HG03039 (cell line): ENCODE results near the gene SLC38A9.
"Not testable (repeated sequence)": the region's sequence is repeated elsewhere in the genome, so short reads cannot be mapped to it uniquely, and the experiment has no call there.

Experiments used
- ATAC-seq: cut with Tn5 transposase; IDR thresholded peaks from one replicate; pipeline ENCODE4 v1.9.1; 2021; ENCODE audit warnings: mild to moderate bottlenecking, moderate library complexity; ENCODE audit not compliant: unreplicated experiment

Gene SLC38A9

DNA sequence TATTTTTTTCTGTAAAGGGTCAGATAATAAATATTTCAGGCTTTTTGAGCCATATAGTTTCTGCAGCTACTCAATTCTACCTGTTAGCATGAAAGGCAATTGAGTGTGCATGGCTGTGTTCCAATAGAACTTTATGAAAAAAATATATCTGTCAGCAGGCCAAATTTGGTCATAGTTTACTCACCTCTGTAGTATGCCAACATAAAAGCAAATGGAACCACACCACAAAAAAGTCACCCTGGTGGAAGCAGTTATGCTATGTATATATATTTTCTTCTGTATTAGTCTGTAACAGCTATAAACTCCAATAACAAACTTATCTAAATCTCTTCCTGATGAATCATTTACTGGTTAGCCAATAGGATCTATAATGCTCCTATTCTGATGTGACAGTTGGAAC is 3.4 kb downstream of the SLC38A9 start:
- ATAC-seq = no peak

DNA sequence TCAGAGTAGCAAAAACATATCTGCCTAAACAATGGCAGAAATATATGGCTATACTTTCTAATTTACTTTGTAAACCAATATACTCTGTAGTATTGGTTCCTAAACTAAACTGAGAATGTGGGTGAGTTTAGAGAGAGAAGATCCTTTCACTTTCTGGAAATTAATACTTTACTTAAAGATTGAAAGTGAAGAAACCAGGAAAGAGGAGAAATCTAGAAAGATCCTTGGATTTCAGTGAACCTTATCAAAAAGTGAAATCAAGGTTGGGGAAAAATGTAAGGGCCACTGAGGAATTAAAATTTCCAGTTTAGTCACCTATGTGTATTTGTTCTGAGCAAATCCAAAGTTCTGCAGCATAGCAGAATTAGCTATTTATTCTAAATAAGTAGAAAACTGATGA is 5.9 kb downstream of the SLC38A9 start:
- no peak for ATAC-seq

DNA sequence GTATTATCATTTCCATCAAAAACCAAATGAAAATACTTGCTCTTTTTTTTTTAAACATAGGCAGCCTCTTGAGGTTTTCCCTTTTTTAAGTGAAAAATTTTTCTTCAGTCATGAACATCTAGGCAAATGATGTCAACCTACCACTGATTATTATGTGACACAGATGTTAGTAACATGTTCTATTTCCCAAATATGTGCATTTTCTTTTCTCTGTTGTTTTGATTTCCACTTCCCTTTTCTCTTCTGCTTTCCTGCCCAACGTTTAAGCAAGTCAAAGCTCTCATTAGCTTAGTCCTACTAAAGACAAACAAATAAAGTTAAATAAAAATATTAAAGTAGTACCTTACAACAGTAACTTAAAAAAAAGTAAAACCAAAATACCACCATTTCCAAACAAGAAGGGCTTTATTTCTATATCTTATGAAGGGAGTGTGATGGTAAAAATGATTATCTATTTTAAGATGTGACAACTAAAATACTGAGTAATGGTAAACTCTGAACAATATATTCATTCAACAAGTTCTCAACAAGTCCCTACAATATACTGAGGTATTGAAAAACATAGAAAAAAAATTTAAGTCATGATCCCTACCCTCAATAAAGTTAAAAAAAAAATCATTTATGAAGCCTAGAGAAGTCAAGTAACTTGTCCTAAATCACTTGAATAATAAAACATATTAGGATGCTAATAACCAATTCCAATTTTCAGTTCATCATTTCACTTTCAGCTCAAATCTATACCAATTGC is 9.4 kb downstream of the SLC38A9 start:
- ATAC-seq = no peak

DNA sequence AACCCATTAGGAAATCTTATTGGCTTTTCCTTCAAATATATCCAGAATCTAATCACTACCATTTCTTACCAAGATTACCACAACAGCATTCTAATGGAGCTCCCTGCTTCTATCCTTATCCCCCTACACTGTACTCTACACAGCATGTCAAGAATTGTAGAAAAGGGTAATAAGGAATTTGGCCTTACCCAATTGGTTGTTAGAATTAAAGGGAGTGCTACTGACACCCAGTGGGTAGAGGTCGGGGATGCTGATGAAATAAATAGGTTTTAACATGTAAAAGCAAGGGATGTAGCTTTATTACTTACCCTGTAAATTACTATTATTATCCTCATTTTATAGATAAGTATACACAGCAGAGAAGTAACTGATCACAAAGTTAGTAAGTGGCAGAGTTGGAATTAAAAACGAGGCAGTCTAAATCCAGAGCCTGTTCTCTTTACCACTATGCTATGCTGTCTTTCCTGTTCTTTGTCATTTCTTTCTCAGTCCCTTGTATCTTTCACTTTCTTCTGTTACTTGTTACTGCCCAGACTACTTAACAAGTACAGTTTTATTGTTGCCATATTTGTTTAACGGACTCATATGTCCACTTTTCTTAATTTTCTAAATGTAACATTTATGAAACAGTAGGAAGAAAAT is 10.5 kb downstream of the SLC38A9 start:
- no peak for ATAC-seq

DNA sequence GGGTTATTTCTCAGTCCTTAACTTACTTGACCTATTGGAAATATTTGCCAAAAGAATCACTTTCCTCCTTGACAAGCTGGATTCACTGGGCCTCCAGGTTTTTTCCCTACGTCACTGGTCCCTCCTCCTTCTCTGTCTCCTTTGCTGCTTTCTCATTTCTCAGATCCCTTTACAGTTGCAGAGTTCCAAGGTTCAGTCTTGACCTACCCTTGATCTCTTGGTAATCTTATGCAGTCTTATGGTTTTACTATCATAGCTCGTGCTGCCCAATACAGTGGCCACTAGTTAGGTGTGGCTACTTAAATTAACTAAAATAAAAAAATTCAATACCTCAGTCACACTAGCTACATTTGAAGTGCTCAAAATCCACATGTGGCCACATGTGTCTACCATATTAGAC is 11.4 kb downstream of the SLC38A9 start:
- no peak for ATAC-seq

DNA sequence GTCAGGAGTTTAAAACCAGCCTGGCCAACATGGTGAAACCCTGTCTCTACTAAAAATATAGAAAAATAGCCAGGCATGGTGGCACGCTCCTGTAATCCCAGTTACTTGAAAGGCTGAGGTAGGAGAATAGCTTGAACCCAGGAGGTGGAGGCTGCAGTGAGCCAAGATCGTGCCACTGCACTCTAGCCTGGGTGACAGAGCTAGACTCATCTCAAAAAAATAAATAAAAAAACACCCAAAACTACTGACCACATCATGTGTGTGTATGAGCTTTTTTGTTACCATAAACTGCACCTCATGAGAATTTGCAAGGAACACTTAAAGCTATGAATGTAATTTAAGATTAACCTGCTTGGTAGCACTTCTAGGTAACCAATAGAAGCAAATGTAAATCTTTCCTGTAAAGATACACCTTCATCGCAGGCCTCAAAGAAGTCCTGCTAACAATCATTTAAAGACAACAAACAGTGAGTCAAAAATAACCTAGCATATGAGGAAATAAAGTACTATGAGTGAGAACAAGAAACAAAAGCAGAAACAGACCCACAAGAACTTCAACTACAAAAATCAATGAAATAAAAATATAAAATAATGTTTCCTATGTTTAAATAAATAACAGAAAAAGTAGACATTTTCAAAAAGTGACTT is 13.0 kb downstream of the SLC38A9 start:
- no peak for ATAC-seq

DNA sequence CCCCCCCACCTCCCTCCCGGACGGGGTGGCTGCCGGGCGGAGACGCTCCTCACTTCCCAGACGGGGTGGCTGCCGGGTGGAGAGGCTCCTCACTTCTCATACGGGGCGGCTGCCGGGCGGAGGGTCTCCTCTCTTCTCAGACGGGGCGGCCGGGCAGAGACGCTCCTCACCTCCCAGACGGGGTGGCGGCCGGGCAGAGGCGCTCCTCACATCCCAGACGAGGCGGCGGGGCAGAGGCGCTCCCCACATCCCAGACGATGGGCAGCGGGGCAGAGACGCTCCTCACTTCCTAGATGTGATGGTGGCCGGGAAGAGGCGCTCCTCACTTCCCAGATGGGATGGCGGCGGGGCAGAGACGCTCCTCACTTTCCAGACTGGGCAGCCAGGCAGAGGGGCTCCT is 15.4 kb downstream of the SLC38A9 start:
- ATAC-seq = not testable (repeated sequence)

DNA sequence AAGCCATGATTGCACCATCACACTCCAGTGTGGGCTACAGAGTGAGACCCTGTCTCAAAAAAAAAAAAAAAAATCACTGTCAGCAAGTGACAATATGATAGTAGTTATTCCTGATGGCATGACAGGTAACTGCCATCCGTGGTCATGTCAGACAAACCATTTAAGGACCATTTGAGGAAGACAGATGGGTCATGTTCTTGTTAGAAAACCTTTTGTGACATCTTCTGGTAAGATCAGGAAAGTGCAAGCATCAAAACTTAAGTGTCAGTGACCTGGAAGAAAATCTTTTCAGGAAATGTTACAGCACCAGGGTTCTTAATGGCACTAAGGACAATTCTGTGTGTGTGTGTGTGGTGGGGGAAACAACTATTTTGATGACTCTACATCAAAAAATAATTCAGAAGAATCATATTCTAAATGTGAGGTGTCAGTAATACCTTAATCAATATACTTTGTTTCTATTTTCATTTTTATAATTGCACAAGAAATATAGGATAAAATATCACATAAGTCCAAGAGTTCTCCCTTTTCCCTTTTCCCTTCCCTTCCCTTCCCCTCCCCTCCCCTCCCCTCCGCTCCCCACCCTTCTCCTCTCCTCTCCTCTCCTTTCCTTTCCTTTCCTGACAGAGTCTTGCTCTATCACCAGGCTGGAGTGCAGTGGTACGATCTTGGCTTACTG is 17.8 kb downstream of the SLC38A9 start:
- ATAC-seq = no peak

DNA sequence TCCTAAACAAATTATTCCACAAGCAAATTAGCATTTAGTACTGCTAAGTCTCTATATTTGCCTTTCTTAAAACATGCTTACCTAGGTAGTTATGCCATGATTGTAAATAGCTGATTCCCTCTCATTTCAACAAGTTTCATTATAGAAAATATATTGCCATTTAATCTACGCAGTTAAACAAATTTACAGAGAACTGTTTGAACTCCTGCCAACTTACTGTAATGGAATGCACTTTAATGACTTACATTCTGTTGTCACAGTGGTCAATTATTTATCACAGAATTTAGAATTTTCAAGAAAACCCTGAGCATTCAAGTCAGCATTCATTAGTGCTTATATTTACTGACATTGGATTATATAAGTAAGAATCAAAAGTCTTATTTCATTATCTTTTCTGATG is 19.6 kb downstream of the SLC38A9 start:
- ATAC-seq = no peak

DNA sequence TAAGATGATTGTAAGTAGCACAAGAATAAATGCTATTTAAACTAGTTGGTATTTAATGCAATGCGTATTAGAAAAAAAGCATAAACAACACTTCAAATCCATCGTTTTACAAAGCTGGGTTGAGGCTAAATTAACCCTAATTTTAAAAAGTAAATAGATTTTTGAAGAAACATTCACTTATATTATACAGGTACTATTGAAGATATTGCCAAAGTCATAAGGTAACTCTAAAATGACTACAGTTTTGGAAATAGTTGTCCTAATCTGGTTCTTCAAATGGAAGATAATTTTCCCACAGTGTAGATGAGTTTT is 20.1 kb downstream of the SLC38A9 start:
- no peak for ATAC-seq

DNA sequence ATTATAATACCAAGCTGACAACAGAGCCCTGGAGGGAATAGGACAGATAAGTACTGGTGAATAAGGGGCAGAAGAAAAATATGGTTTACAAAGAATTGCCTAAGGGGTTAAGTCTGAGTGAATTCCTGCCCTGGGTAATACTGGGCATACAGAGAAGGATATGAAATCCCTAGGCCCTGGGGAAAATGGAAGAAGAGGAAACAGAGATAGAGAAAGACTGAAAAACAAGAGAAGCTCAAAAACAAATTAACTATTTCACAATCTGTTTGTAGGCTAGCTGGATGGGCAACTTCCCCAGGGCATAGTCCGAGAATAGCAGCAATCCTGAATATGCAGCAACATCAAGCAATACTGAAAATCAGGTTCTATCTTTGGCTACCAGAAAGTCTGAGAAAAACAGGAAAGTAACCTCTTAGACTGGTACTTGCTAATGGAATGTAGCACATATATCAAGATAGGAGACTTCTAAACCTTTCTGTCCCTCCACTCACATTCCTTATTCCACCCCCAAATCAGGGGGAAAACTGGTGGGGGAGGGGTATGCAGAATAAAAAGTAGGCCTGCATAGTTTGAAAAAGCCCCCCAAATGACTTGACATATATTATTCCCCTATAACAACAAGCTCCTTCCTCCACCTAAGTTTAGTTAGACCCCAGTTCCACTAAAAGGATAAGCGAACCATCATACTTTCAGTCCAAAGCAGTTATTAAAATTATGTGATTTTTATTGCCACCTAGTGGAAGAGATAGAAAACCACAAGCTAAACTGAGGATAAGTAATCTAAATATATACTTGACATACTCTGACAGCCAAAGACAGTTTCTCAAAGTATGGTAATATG is 20.6 kb downstream of the SLC38A9 start:
- ATAC-seq = no peak

DNA sequence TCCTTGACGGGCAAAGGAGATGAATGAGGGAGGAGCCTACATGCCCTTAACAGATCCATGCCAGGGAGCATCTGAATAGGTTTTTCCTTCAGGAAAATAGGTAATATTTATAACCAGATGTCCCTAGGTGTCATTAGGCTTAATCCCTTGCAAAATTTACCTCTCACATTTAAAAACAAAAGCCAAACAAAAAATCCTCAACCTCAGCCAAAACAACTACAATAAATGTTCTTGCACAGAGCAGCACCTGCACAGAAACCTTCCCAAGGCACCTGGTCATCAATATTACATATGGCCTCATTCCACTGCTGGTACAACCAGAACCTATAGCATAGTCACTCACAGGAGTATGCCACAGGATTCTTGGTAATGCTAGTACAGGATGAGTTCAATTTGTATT is 30.1 kb downstream of the SLC38A9 start:
- no peak for ATAC-seq

DNA sequence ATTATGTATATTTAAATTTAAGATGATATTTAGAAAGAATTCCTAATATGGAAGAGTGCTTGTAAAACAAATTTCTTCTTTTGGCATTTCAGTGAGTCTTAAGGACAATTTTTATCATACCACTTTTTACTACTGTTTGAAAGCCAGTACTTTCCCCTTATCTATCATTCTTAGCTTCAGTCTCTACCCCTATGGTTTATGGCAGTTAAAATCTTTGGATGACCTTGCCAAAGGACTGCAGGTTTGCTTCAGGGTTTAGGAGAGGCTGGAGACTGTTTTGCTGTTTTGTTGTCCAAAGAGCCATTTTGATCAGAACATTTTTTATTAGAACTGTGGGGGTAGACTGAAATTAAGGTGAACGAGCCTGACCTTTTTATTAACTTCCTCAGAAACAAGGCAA is 30.8 kb downstream of the SLC38A9 start:
- no peak for ATAC-seq

DNA sequence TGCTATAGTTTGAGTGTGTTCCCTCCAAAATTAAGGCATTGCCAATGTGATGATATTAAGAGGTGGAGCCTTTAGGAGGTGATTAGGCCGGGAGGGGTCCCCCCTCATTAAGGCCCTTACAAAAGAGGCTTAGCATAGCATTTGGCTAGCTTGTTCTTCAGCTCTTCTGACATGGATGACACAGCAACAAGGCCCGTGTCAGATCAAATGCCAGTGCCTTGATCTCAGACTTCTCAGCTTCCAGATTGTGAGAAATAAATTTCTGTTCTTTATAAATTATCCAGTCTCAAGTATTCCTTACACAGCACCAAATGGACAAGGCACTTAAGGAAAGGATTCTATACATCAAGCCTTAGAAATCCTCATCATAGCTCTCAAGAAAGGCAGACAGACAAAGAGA is 31.8 kb downstream of the SLC38A9 start:
- no peak for ATAC-seq

DNA sequence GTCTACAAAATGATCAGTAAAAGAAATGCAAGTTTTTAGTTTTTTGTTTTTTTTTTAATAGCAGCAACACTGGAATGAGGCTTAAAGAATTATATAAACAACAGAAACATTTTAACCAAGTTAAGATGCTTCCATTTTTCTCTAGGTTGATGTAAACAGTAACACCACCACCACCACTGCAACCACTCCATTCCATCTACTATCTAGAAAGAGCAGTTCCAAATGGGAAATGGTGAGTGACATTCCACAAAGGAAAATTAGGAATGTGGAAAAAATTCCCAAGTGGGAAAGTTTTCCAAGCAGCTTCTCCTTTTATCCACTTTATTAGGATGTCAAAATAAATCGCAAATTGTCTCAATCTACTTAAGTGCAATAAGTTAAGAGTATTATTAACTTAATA is 32.6 kb downstream of the SLC38A9 start:
- ATAC-seq = no peak

DNA sequence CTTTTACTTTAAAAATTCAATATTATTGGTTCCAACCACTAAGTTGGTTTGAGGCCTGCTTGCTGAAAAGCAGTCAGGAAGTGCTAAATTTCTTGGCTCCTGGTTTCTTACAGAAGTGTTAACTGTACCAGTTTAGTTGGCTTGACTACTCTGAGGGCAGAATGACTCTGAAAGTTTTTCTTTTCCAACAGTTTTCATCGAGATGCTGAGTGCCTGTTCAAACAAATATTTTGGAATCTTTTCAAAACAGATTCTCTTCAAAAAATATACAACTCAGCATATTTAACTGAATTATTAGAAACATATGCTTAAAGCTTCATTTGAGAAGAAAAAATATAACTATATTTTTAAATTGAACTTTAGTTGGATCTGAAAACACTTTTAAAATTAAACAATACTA is 37.0 kb downstream of the SLC38A9 start:
- no peak for ATAC-seq

DNA sequence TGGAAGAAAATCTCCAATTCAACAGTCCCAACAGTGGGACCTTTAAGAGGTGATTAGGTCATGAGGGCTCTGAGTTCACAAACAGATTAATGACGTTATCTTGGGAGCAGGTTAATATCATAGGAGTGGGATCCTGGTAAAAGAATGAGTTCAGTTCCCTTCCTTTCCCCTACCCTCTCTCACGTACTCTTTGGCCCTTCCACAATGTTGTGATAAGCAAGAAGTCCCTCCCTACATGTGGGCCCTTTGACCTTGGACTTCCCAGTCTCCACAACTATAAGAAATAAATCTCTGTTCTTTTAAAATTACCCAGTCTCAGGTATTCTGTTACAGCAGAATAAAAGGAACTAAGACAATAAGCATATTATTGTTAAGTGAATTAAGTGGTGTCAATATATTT is 37.8 kb downstream of the SLC38A9 start:
- no peak for ATAC-seq

DNA sequence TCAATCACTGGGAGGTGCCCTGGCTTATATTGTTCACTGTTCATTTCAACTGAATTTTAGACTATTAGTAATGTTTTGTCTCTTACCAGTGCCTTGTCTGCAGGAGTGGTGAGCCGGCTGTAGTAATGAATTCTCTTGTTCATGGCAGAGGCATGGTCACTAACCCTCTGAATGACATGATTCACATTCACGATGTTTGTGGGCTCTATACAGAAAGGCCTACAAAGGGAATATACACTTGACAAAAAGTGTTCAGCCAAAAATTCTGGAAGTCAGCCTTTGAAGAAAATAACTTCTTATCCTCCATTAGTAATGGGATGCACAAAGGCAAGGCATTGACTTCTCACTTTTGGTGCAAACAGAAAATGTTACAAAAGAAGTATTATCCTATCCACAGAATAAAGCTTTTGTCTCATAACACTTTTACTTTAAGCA is 39.6 kb downstream of the SLC38A9 start:
- no peak for ATAC-seq

DNA sequence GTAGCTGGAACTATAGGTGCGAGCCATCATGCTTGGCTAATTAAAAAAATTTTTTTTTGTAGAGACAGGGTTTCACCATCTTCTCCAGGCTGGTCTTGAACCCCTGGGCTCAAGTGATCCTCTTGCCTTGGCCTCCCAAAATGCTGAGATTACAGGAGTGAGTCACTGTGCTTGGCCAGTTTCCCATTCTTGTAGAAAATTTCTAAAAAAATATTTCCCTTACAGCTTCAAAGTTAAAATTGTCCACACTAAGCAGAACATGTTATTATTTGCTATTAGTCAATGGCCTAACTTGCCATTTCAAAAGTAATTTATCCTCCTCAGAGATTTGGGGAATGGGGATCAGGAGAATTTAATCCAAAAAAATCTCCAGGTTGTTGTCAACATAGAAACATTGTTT is 40.1 kb downstream of the SLC38A9 start:
- no peak for ATAC-seq

DNA sequence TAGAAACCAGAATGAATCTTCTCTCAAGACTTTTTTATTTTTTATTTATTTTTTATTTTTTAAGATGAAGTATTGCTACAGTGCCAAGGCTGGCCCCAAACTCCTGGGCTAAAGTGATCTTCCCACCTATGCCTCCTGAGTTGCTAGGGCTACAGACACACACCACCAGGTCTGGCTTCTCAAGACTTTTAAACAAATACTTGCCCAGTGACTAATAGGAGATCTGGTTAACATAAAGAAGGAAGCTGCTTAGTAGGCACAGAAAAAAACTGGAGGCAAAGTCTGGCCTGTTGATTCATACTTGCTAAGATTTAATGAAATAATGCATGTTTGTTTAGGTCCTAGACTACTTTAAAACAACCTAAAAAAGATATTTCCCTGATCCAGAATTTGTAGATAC is 43.8 kb downstream of the SLC38A9 start:
- ATAC-seq = no peak

DNA sequence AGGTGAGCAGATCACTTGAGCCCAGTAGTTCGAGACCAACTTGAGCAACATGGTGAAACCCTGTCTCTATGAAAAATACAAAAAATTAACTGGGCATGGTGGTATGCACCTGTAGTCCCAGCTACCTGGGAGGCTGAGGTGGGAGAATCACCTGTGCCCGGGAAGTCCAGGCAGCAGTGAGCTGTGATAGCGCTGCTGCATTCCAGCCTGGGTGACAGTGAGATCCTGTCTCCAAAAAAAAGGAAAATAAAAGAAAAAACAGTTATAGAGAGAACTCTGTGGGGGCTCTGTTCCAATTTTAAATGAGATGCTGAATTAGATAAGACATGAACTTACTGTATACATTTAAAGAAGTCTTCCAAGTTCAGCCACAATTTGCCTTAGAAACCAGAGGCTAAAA is 44.2 kb downstream of the SLC38A9 start:
- no peak for ATAC-seq
